Heart left ventricle (tissue), 16 donors: ENCODE measurements around the gene SWAP70. TPM values are rescaled to one million over a fixed set of nuclear protein-coding genes. Genes with fewer than 3 reads are reported as not detected.

Experiments used
- ATAC-seq, 4 donors: fragments of 200-7000 bp; cut with Tn5 transposase; one replicate each; pipeline ENCODE4 v1.9.1; 2020 to 2022; ENCODE audit warnings: moderate library complexity in 4 of 4, mild to moderate bottlenecking in 3 of 4, moderate number of reproducible peaks in 1 of 4
- DNase-seq, 5 donors: peaks; one replicate each; pipeline ENCODE4 v3.0.0-alpha.2; 2020
- H3K27ac ChIP-seq, 12 donors: fragments of 200-600 bp; sonication (generic) in 4 of 12; one replicate each; pipeline versions ENCODE4 v1.5.0 to v1.8.0; 2016 to 2022; ENCODE audit warnings: mild to moderate bottlenecking in 2 of 12
- H3K27me3 ChIP-seq, 9 donors: fragments of 200-600 bp; sonication (generic) in 2 of 9; one replicate each; pipeline versions ENCODE4 v1.5.1 to v1.8.0; 2016 to 2022; ENCODE audit warnings: mild to moderate bottlenecking in 3 of 9
- H3K36me3 ChIP-seq, 9 donors: fragments of 200-600 bp; sonication (generic) in 2 of 9; one replicate each; pipeline versions ENCODE4 v1.5.0 to v1.8.0; 2018 to 2022; ENCODE audit warnings: mild to moderate bottlenecking in 2 of 9
- H3K4me1 ChIP-seq, 12 donors: fragments of 200-600 bp; sonication (generic) in 4 of 12; one replicate each; pipeline versions ENCODE4 v1.5.0 to v1.8.0; 2016 to 2022; ENCODE audit warnings: mild to moderate bottlenecking in 3 of 12
- H3K4me3 ChIP-seq, 12 donors: fragments of 200-600 bp; sonication (generic) in 4 of 12; one replicate each; pipeline versions ENCODE4 v1.5.0 to v1.8.0; 2017 to 2022; ENCODE audit warnings: mild to moderate bottlenecking in 9 of 12, moderate library complexity in 4 of 12
- H3K9me3 ChIP-seq, 12 donors: fragments of 200-600 bp; sonication (generic) in 4 of 12; one replicate each; pipeline versions ENCODE4 v1.5.0 to v1.8.0; 2016 to 2022; ENCODE audit warnings: mild to moderate bottlenecking in 1 of 12
- CTCF ChIP-seq, 12 donors: fragments of 200-600 bp; sonication (generic) in 4 of 12; IDR thresholded peaks; one replicate each; pipeline versions ENCODE4 v1.5.0 to v1.8.0; 2018 to 2022; ENCODE audit warnings: antibody characterized with exemption in 12 of 12, mild to moderate bottlenecking in 5 of 12
- POLR2A ChIP-seq, 2 donors: fragments of 450-650 bp; IDR thresholded peaks; one replicate each; pipeline ENCODE4 v1.6.1; 2017; ENCODE audit warnings: antibody characterized with exemption in 2 of 2, mild to moderate bottlenecking in 2 of 2, moderate library complexity in 2 of 2
- WGBS, 4 donors: extraction: QIAGEN DNeasy Blood & Tissue Kit in 2 of 4; methylation state at CpG; one replicate each; pipeline versions ENCODE4 v1.1.5 to v1.1.7; 2013 to 2018; 5-methylcytosine and 5-hydroxymethylcytosine counted together
- intact Hi-C, 10 donors: fragments of 100-400 bp; cut with DNase I; formaldehyde crosslinking; loops; one replicate each; pipeline versions ENCODE4 v1.11.1 to v1.14.2; 2022
- polyA plus RNA-seq, 2 donors: library from polyadenylated mRNA; stranded (reverse); fragments of 200-250 nt; gene quantifications; one replicate each; pipeline ENCODE4 v1.2.3, GENCODE V29; 2013
- total RNA-seq, 9 donors: library from RNA; depleted of rRNA in 2 of 9; stranded (reverse); fragments of >200 nt in 2 of 9; fragmentation: NEBNext Ultra II Directional in 3 of 9; extraction: Animal tissue kit (Norgen Biotek cat#: 25700) in 3 of 9; gene quantifications; one replicate each; pipeline versions ENCODE4 v1.1.0 to v1.2.4, GENCODE V29; 2016 to 2023
- donor health status: ischemic (EF 13 %, LVEDD 7.1; RV severe dilation, severe dysfunction).
- donor health status: healthy with polysubstance abuse.
- donor health status: DM: no; HTN: yes; CAD: no.
- donor health status: DM: no; HTN: no; CAD: no.
- donor health status: ischemic (EF 25% LVEDD 6.9; RV normal size, moderate dysfunction).
- donor health status: ischemic (EF 25% LVEDD 5.7; RV mildly dilated, moderate dysfunction).
- donor health status: healthy.
- donor health status: DM: yes; HTN: yes; CAD: no.
- donor health status: ischemic (EF 35%, LVEDD 5.7; RV mildly dilated, moderate dysfunction).
- donor health status: nonischemic (EF 11% LVEDD 7.7; RV severe dilation, severe dysfunction).
- donor health status: DM: yes; HTN: yes; CAD: no.
- donor health status: PGD.
- donor health status: ischemic (EF 29% LVEDD 5.4; RV normal size, mild dysfunction).
- donor health status: nonischemic (EF 23%, LVEDD 6.1; RV moderate dilation, normal function).

The SWAP70 gene
- total and polyA plus RNA-seq, 11 donors: 6.0 to 38.5 (median 21.8) TPM

GRCh38 chr11:9783986-9784385 lies 120.1 kb downstream of the SWAP70 start:
- intact Hi-C loops: no loop called here
- ATAC-seq (peak in 1 of 4 donors; percentile 12), DNase-seq (no peak)
- peaks cover 0 to 93% (median 80%) of the 10 kb centered on the region in 9 donors for H3K36me3 ChIP-seq
- peak overlapping the region in 11 of 12 donors; percentile 7 to 69 (median 55) for H3K27ac ChIP-seq
- no peaks in the 10 kb centered on the region for H3K27me3 ChIP-seq
- TF ChIP-seq CTCF (IDR thresholded peaks at IDR 0.05): no peak
- TF ChIP-seq POLR2A (IDR thresholded peaks at IDR 0.05): no peak
- WGBS, 4 donors: 82 to 91% (median 85%) methylated on average over 1 to 2 of the region's 2 CpGs
- H3K9me3 ChIP-seq: no peaks in the 10 kb centered on the region
- peaks cover 0 to 21% (median 4%) of the 10 kb centered on the region in 12 donors for H3K4me1 ChIP-seq
- H3K4me3 ChIP-seq: no peak overlapping the region

DNA sequence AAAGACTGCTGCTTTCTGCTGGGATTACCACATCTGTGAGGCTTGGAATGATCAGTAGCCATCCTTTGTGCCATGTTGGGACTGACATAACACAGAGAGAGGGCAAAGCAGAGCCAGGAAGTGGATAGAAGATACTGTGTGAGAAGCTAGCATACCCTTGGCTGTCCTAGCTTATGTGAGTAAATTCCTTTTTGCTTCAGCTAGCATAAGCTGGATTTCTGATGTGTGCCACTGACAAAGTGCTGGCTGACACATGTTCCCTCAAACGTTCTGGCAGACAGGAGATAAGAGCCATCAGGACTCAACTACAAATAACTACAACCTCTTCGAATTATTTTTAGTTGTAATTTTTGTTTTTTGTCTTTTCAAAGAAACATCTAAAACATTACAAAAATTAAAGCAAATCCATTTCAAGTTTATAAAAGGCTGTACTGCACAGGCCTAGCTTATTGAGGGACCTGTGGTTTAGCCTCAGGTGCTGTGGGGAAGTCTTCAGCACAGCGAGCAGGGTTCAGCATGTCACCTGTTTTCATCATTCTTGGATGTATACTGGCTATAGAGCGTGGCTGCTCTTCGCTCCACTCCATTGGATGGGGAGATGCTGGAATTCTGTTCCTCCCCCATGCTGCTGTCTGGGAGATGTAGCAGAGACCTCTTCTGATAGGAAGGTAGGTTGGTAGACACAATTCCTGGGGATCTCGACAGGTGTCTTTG lies 120.9 kb downstream of the SWAP70 start:
- TF ChIP-seq POLR2A (IDR thresholded peaks at IDR 0.05): no peak
- TF ChIP-seq CTCF (IDR thresholded peaks at IDR 0.05): no peak
- peak in 1 of 5 donors; percentile 12 for DNase-seq
- peak overlapping the region; percentile 22 to 69 (median 55) for H3K27ac ChIP-seq

GRCh38 chr11:9787260-9787659 lies 123.4 kb downstream of the SWAP70 start:
- 89 to 92% (median 91%) methylated on average over 5 of the region's 5 CpGs for WGBS, 4 donors
- no peak for DNase-seq
- TF ChIP-seq POLR2A (IDR thresholded peaks at IDR 0.05) (no peak), CTCF (IDR thresholded peaks at IDR 0.05) (no peak)

More for the DNA sequence above, 120.9 kb downstream of the SWAP70 start:
- Histone ChIP-seq H3K4me3 (no peak overlapping the region), H3K27me3 (no peaks in the 10 kb centered on the region), H3K9me3 (no peaks in the 10 kb centered on the region), H3K36me3 (peaks cover 0 to 93% (median 80%) of the 10 kb centered on the region in 9 donors), H3K4me1 (peaks cover 0 to 21% (median 5%) of the 10 kb centered on the region in 12 donors)
- 65 to 69% (median 66%) methylated on average over 6 of the region's 6 CpGs for WGBS, 4 donors
- peak; percentile 63 to 83 (median 74) for ATAC-seq
- intact Hi-C loops: no loop called here

DNA sequence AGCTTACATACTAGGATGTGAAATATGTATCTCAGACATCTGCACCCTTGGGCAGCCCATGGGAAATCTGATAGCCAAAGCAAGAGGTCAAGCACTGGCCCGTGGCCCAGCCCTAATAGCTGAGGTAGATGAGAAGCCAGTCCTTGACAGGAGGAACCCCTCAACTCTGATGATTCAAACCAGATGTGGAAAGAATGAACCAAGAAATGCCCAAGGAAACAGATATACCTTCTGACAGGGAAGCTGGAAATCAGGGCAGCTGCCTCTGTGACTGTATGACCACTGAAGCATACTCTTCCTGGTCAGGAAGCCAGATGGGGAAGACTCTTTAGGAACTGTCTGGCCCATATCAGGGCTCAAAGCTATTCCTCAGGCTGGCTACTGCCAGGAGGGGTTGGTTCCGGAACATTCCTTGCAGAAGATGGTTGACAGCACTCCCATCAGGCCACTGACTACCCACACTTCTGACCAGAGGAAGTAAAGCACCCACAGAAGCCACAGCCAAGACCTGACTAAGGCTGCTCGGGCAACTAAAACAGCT lies 124.2 kb downstream of the SWAP70 start:
- H3K27me3 ChIP-seq: no peaks in the 10 kb centered on the region
- ATAC-seq (peak; percentile 7 to 76 (median 46)), DNase-seq (peak in 4 of 5 donors; percentile 32 to 64 (median 59))
- 73 to 87% (median 77%) methylated on average over 3 of the region's 3 CpGs for WGBS, 4 donors
- no peaks in the 10 kb centered on the region for H3K9me3 ChIP-seq
- TF ChIP-seq POLR2A (IDR thresholded peaks at IDR 0.05): no peak
- TF ChIP-seq CTCF (IDR thresholded peaks at IDR 0.05): no peak
- no peak overlapping the region for H3K4me3 ChIP-seq
- intact Hi-C loops: no loop called here
- H3K36me3 ChIP-seq: peaks cover 0 to 75% (median 53%) of the 10 kb centered on the region in 9 donors
- H3K4me1 ChIP-seq: peaks cover 0 to 25% (median 8%) of the 10 kb centered on the region in 12 donors
- H3K27ac ChIP-seq: peak overlapping the region in 7 of 12 donors; percentile 8 to 47 (median 40)

More at GRCh38 chr11:9787260-9787659, 123.4 kb downstream of the SWAP70 start:
- peaks cover 0 to 72% (median 59%) of the 10 kb centered on the region in 9 donors for H3K36me3 ChIP-seq
- no peaks in the 10 kb centered on the region for H3K27me3 ChIP-seq
- peaks cover 0 to 25% (median 8%) of the 10 kb centered on the region in 12 donors for H3K4me1 ChIP-seq
- ATAC-seq: no peak
- peak overlapping the region in 4 of 12 donors; percentile 8 to 42 (median 40) for H3K27ac ChIP-seq
- intact Hi-C loops: no loop called here
- H3K4me3 ChIP-seq: no peak overlapping the region
- no peaks in the 10 kb centered on the region for H3K9me3 ChIP-seq
